ENCODE results near the gene CXXC5. TPM values are rescaled to one million over a fixed set of nuclear protein-coding genes. Genes with fewer than 3 reads are reported as not detected.
A peak's percentile ranks its signal among the peaks of the same experiment; 100 is the strongest.

The CXXC5 gene
- total RNA-seq (2011; cell fraction: chromatin; rRNA removed; ENCODE audit: low replicate concordance) = 44.6 and 81.0 TPM in 2 replicates
- 52.9 TPM in 2 replicates for total RNA-seq (2011; cell fraction: nucleolus; rRNA removed)
- 37.8 and 55.7 TPM in 2 replicates for total RNA-seq (2011; cell fraction: nucleoplasm; rRNA removed)
- total RNA-seq (2014; rRNA removed) (121 and 123 TPM in 2 replicates), total RNA-seq (2014; rRNA removed; fragmentation: Illumina TruSeq; extraction: Trizol) (24.1 and 25.8 TPM in 2 replicates), total RNA-seq (2015; rRNA removed; fragmentation: Illumina TruSeq; extraction: Trizol) (40.6 and 45.1 TPM in 2 replicates), total RNA-seq (2021) (79.3 and 87.8 TPM in 2 replicates), polyA plus RNA-seq (2011; rRNA removed) (44.8 and 51.8 TPM in 2 replicates), polyA plus RNA-seq (2014; fragmentation: Illumina TruSeq; extraction: Trizol) (45.8 and 61.2 TPM in 2 replicates), polyA plus RNA-seq (2014; fragmentation: Nextera tagmentation; extraction: Ambion mirVana) (1 to 10 TPM; 1.9 to 4.6 TPM), polyA plus RNA-seq (2014; rRNA removed) (63.8 and 67.0 TPM in 2 replicates), polyA minus RNA-seq (2011; rRNA and poly(A)+ RNA removed) (27.1 and 39.4 TPM in 2 replicates), Bru-seq, nascent RNA (percentile 89 among the genes with signal in this experiment), BruChase-seq, experiment 1, labeled RNA remaining after a 2-hour chase (percentile 87 among the genes with signal in this experiment), BruChase-seq, experiment 2, labeled RNA remaining after a 6-hour chase (percentile 86 among the genes with signal in this experiment)
- polyA plus RNA-seq (2011; cell fraction: cytosol; rRNA removed) = 47.3 and 134 TPM in 2 replicates
- 34.3 and 47.7 TPM in 2 replicates for polyA plus RNA-seq (2011; cell fraction: nucleus; rRNA removed)
- polyA plus RNA-seq (2012) = 63.1 and 65.7 TPM in 2 replicates
- 47.5 and 54.4 TPM in 2 replicates for polyA minus RNA-seq (2011; cell fraction: cytosol; rRNA and poly(A)+ RNA removed)
- 29.4 and 36.8 TPM in 2 replicates for polyA minus RNA-seq (2011; cell fraction: nucleus; rRNA and poly(A)+ RNA removed)
- long read RNA-seq, experiment 1, transcript CXXC5-211 (3 exons, 1,892 nt) = minor isoform, 111 of 757 reads
- long read RNA-seq, experiment 1, transcript CXXC5-201 (3 exons, 2,658 nt) = major isoform, 390 of 757 reads
- long read RNA-seq, experiment 1, partial matches to known transcripts = 66 of 757 reads
- long read RNA-seq, experiment 1, other reads (novel, unspliced or antisense) = 189 of 757 reads
- long read RNA-seq, experiment 2, transcript CXXC5-211 (3 exons, 1,892 nt) = minor isoform, 10 of 127 reads
- long read RNA-seq, experiment 2, transcript CXXC5-201 (3 exons, 2,658 nt) = major isoform, 40 of 127 reads
- long read RNA-seq, experiment 2, partial matches to known transcripts = 11 of 127 reads
- long read RNA-seq, experiment 2, other reads (novel, unspliced or antisense) = 65 of 127 reads
- long read RNA-seq, experiment 3, transcript CXXC5-201 (3 exons, 2,658 nt) = minor isoform, 14 of 79 reads
- long read RNA-seq, experiment 3, transcript CXXC5-211 (3 exons, 1,892 nt) = major isoform, 50 of 79 reads
- long read RNA-seq, experiment 3, partial matches to known transcripts = 7 of 79 reads
- long read RNA-seq, experiment 3, other reads (novel, unspliced or antisense) = 8 of 79 reads

- in situ Hi-C loops (cut with MboI) = no loop called here
- intact Hi-C loops (cut with micrococcal nuclease) = loop anchor here (1.0 to 2.0 kb wide), 5 partner anchors 11 to 62 kb away; no protein-coding TSS in a partner anchor
- FAIRE-seq (no peak), ATAC-seq (peak; percentile 63), DNase-seq (ENCODE audit: extremely low read depth in 1 of 4, low spot score in 3 of 4) (peak; percentile 88 to 94 (median 90))
- peak within 1 kb of the TSS; percentile 79 for H3K4me2 ChIP-seq (ENCODE audit: insufficient read depth, low read length)
- H3K36me3 ChIP-seq (ENCODE audit: control insufficient read depth, insufficient read depth, low read length) = peaks cover 12% of the 10 kb centered on the region; the same call in 2 of the 3 replicates
- H4K20me1 ChIP-seq (replicated peaks; ENCODE audit: control insufficient read depth, insufficient read depth, low read length) = peaks cover 27% of the 10 kb centered on the region
- H3K9me3 ChIP-seq (replicated peaks; ENCODE audit: control insufficient read depth, insufficient read depth, low read depth, low read length) = no peaks in the 10 kb centered on the region
- peak within 1 kb of the TSS; percentile 83 for H3K27ac ChIP-seq (ENCODE audit: extremely low read depth, low read depth, low read length)
- CTCF ChIA-PET (ENCODE audit: low intra/inter-chr PET ratio) = interaction anchor here (0.5 to 1.5 kb wide), 4 partner anchors 13 to 1310 kb away, joined by 3 to 5 read pairs (median 4); no protein-coding TSS in a partner anchor
- H2AFZ ChIP-seq (ENCODE audit: low read depth, low read length) = peak within 1 kb of the TSS; percentile 77; the same call in 1 of the 2 replicates
- H3K4me1 ChIP-seq (replicated peaks in 1 of 2; ENCODE audit: control insufficient read depth in 2 of 2, insufficient read depth in 2 of 2, low read length in 2 of 2) = peaks cover 53 to 65% of the 10 kb centered on the region in 2 experiments
- no peaks in the 10 kb centered on the region for H3K27me3 ChIP-seq (ENCODE audit: control insufficient read depth in 2 of 2, insufficient read depth in 2 of 2, low read length in 2 of 2)
- H3K9ac ChIP-seq (ENCODE audit: insufficient read depth in 1 of 2, low read depth in 2 of 2, low read length in 2 of 2) = peak within 1 kb of the TSS; percentile 85 to 94
- H3K9me1 ChIP-seq (ENCODE audit: control insufficient read depth, insufficient read depth, low read length) = peaks cover under 1% of the 10 kb centered on the region
- no TSS peak for BruUV-seq (replicated peaks)
- peak within 1 kb of the TSS; percentile 90 for H3K4me3 ChIP-seq
- 0% methylated on average over 17 of the region's 106 CpGs for WGBS (ENCODE audit: insufficient coverage, low coverage, missing lambda C conversion rate)
- POLR2A ChIA-PET = interaction anchor here (0.5 to 3.7 kb wide), 17 partner anchors 9 to 1187 kb away, joined by 3 to 63 read pairs (median 3); no protein-coding TSS in a partner anchor
- H3K79me2 ChIP-seq (ENCODE audit: control insufficient read depth, insufficient read depth, low read length) = peaks cover 59% of the 10 kb centered on the region
- peak; percentile 75; the same call in 1 of the 2 replicates for TF ChIP-seq SMAD4 (CRISPR knock-in tag; conservative IDR thresholded peaks at IDR 0.05)
- 0 out of 2 replicates have a peak, but pooled peaks have one; percentile 18 for TF ChIP-seq ETS1 (conservative IDR thresholded peaks at IDR 0.05; ENCODE audit: control insufficient read depth, low read depth, low read length)
- peak; percentile 82 for TF ChIP-seq HNRNPK (IDR thresholded peaks at IDR 0.05; ENCODE audit: low read depth, low read length, poor library complexity, severe bottlenecking)
- no peak for TF ChIP-seq FOXM1 (IDR thresholded peaks at IDR 0.05; ENCODE audit: low read depth)
- TF ChIP-seq FOXM1 (CRISPR knock-in tag; IDR thresholded peaks at IDR 0.05; ENCODE audit: low read depth) = no peak
- TF ChIP-seq PHF8 (IDR thresholded peaks at IDR 0.05; ENCODE audit: borderline replicate concordance, low read length) = peak; percentile 57; the same call in 1 of the 2 replicates
- peak in 1 of 2 experiments; percentile 29; a peak in 1 of 4 replicates for TF ChIP-seq TEAD1 (CRISPR knock-in tag; IDR thresholded peaks at IDR 0.05)
- no peak for TF ChIP-seq ARID3B (CRISPR knock-in tag; IDR thresholded peaks at IDR 0.05; ENCODE audit: borderline replicate concordance)
- TF ChIP-seq POLR2A (conservative IDR thresholded peaks at IDR 0.05) = peak; percentile 70
Observed at GRCh38 chr5:139648205-139649081, at the start of gene CXXC5. CXXC5 (plus strand) TSS chr5:139648349; CDS start chr5:139680524, 32,175 bp downstream.

Measured in K562 (cell line).